Islet precursor cell (in vitro differentiated cells): ENCODE results near the gene MOCS1.
A peak's percentile ranks its signal among the peaks of the same experiment; 100 is the strongest.

Experiments
- DNase-seq: peaks from one replicate; pipeline ENCODE4 v3.0.0-alpha.2; 2018

The MOCS1 gene

DNA sequence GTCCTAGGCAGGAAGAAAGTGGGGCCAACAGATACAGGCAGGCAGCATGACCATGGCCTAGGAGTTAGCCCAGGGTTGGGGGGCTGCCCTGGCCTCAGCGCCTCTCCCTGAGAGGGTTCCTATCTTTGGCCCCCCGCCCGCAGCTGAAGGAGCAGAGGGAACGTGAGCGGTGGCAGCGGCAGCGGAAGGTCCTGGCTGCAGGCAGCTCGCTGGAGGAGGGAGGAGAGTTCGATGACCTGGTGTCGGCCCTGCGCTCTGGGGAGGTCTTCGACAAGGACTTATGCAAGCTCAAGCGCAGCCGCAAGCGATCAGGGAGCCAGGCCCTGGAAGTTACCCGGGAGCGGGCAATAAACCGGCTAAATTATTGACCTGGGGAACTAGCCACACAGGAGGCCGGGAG, 32.6 kb downstream of the MOCS1 start:
- DNase-seq: no peak

DNA sequence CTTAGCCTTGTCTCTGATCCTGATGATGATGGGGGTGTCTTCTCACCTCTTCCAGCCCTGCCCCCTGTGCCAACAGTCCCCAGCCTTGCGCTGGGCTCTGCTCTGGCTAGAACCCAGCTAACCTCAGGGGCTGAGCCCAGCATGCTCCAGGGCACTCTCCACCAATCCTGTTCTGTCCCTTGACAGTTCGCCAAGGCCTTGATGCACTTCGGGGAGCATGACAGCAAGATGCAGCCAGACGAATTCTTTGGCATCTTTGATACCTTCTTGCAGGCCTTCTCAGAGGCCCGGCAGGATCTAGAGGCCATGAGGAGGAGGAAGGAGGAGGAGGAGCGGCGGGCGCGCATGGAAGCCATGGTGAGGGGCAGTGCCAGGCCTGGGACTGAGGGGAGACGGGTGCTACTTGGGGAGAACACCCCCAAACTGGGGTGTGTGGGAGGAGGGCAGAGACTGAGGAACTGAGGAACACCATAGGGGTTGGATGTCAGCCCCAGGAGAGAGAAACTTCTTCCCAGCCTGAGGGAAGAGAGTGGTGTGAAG, 33.1 kb downstream of the MOCS1 start:
- DNase-seq: no peak

- no peak for DNase-seq
Observed at GRCh38 chr6:39899554-39900295, 34.5 kb downstream of the MOCS1 start.

GRCh38 chr6:39898625-39899024, 35.6 kb downstream of the MOCS1 start:
- peak; percentile 35 for DNase-seq

GRCh38 chr6:39897698-39898097, 36.6 kb downstream of the MOCS1 start:
- peak; percentile 39 for DNase-seq

DNA sequence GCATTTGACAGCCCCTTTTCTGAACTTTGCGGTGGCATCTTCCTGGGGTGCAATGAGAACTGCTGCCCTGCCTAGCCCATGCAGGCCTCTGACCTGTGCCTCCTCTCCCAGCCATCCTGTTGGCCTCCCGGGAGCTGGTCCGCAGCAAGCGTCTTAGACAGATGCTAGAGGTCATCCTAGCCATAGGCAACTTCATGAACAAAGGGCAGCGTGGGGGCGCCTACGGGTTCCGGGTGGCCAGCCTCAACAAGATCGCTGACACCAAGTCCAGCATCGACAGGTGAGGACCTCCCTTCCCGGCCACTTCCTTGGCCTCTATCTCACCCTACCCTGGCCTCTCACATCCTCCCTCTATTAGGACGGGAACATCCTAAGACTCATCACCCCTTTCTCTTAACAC, 37.6 kb downstream of the MOCS1 start:
- no peak for DNase-seq

GRCh38 chr6:39893286-39893685, 41.0 kb downstream of the MOCS1 start:
- no peak for DNase-seq

- peak; percentile 87 for DNase-seq
Observed at GRCh38 chr6:39892490-39893129, 41.7 kb downstream of the MOCS1 start.

- no peak for DNase-seq
Observed at GRCh38 chr6:39891976-39892375, 42.3 kb downstream of the MOCS1 start.

- no peak for DNase-seq
Observed at GRCh38 chr6:39891353-39891752, 42.9 kb downstream of the MOCS1 start.

- no peak for DNase-seq
Observed at GRCh38 chr6:39889229-39889628, 45.0 kb downstream of the MOCS1 start.

- DNase-seq: peak; percentile 99
Observed at GRCh38 chr6:39887692-39888450, 46.4 kb downstream of the MOCS1 start.

DNA sequence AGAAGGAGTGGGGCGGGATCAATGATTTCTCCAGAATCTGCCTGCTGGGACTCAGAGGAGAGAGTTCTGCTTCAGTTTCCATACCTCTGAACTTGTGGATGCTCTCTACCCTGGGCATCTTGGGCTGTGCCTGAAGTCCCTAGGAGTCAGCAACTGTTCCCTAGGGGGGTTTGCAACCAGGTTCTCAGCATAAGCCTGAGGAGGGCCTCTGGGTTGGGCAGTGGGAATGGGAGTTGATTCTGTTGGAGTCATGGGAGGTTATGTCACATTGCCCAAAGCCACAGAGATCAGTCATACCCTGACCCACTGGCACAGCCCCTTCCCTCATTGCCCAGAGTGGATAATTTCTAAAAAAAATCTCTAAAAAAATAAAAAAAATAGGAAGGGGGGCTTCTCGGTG, 47.4 kb downstream of the MOCS1 start:
- DNase-seq: no peak

- DNase-seq: no peak
Observed at GRCh38 chr6:39885691-39886090, 48.6 kb downstream of the MOCS1 start.

DNA sequence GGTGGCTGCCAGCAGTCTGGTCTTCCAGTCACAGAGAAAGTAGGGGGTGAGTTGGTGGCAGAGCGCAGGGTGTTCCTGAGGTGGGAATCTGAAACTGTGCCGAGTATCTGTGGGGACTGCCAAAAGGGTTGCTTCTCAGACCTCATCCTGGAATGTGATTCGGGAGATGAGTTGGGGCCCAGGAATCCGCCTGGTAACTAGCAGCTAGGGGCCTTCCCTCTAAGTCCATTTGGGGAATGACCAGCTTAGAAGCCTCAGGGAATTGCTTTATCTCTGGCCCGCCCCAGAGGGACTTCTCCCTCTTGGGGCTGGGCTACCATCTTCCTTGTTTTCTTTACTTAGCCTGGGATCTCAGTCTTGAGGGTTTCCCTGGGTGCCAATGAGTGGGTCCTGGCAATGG, 49.6 kb downstream of the MOCS1 start:
- DNase-seq: peak; percentile 82

DNA sequence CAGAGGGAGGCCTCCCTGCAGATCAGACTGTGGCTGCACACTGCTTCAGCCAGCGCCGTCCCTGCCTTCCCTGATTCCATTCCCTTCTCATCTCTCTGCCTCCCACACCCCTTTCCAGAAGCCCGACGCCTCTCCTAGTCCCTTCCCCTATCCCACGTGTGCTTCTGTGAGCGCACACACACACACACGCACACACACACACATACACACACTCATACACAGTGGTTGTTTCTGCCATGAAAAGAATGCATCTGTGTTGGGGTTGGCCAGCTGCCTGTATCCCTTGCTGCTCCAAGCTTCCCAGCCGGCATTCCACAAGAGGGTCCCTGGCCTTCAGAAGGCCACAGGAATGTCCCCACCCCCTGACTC, 51.7 kb downstream of the MOCS1 start:
- DNase-seq: peak; percentile 93

- DNase-seq: no peak
Observed at GRCh38 chr6:39881851-39882530, 52.3 kb downstream of the MOCS1 start.

GRCh38 chr6:39880594-39880993, 53.7 kb downstream of the MOCS1 start:
- no peak for DNase-seq

- no peak for DNase-seq
Observed at GRCh38 chr6:39879535-39879934, 54.7 kb downstream of the MOCS1 start.

DNA sequence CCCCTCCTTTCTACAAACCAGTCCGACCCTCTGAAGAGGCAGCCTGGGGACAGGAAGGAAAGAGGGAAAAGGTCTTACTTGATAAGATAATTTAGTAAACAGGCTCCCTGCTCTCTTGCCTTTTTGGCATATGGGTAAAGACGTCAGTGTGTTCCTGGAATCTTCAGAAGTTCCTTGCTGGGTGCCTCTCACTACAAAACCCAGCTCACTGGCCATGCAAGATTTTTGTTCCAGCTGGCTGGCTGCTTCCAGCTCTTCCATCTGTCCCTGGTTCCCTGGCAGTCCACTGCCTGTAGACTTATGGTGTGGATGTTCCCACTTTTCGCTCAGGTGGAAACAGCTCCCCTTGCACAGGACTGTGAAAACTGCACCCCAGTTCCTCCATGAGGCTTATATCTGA, 57.4 kb downstream of the MOCS1 start:
- no peak for DNase-seq

DNA sequence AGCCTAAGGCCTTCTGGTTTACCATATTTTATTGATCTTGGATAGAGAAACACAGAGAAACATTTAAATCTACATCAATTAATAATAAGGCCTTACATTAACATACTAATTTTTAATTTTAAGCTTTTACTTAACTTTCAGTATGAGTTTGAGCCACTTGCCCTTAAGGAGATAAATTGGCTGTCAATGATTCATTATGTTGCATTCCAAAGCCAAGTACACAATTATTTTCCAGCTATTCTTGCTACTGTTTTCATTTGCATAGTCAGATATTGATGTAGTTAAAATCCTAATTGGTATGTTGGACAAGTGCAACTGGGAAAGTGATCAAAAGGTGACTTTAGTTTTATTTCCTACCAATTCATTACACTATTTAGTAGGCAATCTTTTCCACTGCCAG, 58.2 kb downstream of the MOCS1 start:
- DNase-seq: no peak

DNA sequence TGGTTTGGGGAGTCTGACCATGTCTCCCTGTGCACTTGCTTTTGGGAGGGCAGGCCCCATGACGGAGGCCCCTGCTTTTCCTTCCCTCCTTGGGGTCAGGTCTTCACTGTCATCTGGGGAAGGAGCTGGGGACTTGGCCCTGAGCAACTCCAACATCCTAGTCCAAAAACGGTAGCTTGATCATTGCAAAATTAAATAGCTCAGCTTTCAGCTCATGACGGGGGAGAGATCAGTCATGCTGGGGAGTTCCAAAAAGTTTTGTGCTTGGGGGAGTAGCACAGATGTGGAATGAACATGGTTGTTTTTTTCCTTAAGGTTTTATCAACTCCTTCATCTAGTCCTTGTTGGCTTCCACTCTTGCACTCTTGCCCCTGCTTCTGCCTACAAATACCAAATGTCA, 60.8 kb downstream of the MOCS1 start:
- DNase-seq: peak; percentile 35

DNA sequence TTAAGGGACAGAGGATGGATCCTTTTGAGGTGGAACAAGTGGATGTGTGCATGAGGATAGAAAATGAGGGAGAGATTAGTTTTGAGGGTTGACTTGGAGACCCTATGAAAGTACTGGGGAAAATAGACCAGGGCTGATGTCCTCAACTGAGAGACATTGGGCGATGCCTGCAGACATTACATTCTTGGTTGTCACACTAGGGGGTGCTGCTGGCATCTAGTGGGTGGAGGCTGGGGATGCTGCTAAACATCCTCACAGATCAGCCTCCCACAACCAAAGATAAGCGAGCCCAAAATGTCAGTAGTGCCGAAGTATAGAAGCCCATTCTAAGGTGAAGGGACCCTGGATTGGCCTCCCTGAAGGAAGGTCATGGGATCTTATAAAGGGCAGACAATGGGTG, 63.3 kb downstream of the MOCS1 start:
- DNase-seq: no peak
